DOHH2 (cell line): ENCODE results near the gene SULF2.

Experiments used
- CTCF ChIP-seq: fragments of 200-600 bp; sonication (generic); IDR thresholded peaks from one replicate; pipeline ENCODE4 v1.5.1; 2014; ENCODE audit warnings: antibody characterized with exemption, mild to moderate bottlenecking, low read depth, low read length; ENCODE audit not compliant: poor library complexity, severe bottlenecking
- EZH2phosphoT487 ChIP-seq: fragments of 200-600 bp; sonication (generic); IDR thresholded peaks from 2 replicates; pipeline ENCODE4 v1.6.1; 2017; ENCODE audit warnings: borderline replicate concordance, mild to moderate bottlenecking, antibody characterized with exemption, low read length, moderate library complexity, mixed read lengths

- TF ChIP-seq CTCF, result no peak
- TF ChIP-seq EZH2phosphoT487, result no peak
Observed at GRCh38 chr20:47775039-47775438, 10.2 kb downstream of the SULF2 start.
